ENCODE data around the gene PIAS4.

The PIAS4 gene

GRCh38 chr19:4030552-4030951 lies 23.0 kb downstream of the PIAS4 start:
- H3K27me3 ChIP-seq (ENCODE audit: insufficient read depth, low read length, poor library complexity) = no peaks in the 10 kb centered on the region
- H3K9me3 ChIP-seq (ENCODE audit: insufficient read depth, low read length, severe bottlenecking) = no peaks in the 10 kb centered on the region
- H4K20me1 ChIP-seq (ENCODE audit: insufficient read depth, low read length) = peaks cover 16% of the 10 kb centered on the region
- H3K9ac ChIP-seq (ENCODE audit: low read depth, low read length) = no peak overlapping the region
- H3K4me3 ChIP-seq (ENCODE audit: low read depth in 1 of 2, low read length in 2 of 2) = no peak overlapping the region
- H2AFZ ChIP-seq (ENCODE audit: low read depth, low read length) = no peak overlapping the region
- H3K79me2 ChIP-seq (ENCODE audit: insufficient read depth, low read length) = no peaks in the 10 kb centered on the region; the same call in 1 of the 2 replicates
- DNase-seq = no peak
- TF ChIP-seq EZH2 (IDR thresholded peaks at IDR 0.05; ENCODE audit: borderline replicate concordance, low read depth, low read length, severe bottlenecking) (no peak), CTCF (IDR thresholded peaks at IDR 0.05; ENCODE audit: borderline replicate concordance, extremely low read depth, low read length, poor library complexity, severe bottlenecking) (no peak)
- no peak for ATAC-seq (ENCODE audit: insufficient read depth, low read depth)
- peaks cover 78% of the 10 kb centered on the region for H3K36me3 ChIP-seq (ENCODE audit: insufficient read depth, low read length)
- no peaks in the 10 kb centered on the region for H3K4me1 ChIP-seq (ENCODE audit: insufficient read depth, low read length)
- no peak overlapping the region for H3K4me2 ChIP-seq (ENCODE audit: insufficient read depth, low read length)
- H3K27ac ChIP-seq (ENCODE audit: low read length) = no peak overlapping the region

- no peak overlapping the region for H3K4me2 ChIP-seq (ENCODE audit: insufficient read depth, low read length)
Measured at GRCh38 chr19:4030981-4031380, 23.4 kb downstream of the PIAS4 start.

GRCh38 chr19:4031420-4031819 lies 23.9 kb downstream of the PIAS4 start:
- DNase-seq (no peak), ATAC-seq (ENCODE audit: insufficient read depth, low read depth) (no peak)
- Histone ChIP-seq H3K4me2 (ENCODE audit: insufficient read depth, low read length) (no peak overlapping the region), H3K27ac (ENCODE audit: low read length) (no peak overlapping the region), H3K9ac (ENCODE audit: low read depth, low read length) (no peak overlapping the region), H3K36me3 (ENCODE audit: insufficient read depth, low read length) (peaks cover 83% of the 10 kb centered on the region), H3K4me3 (ENCODE audit: low read depth in 1 of 2, low read length in 2 of 2) (no peak overlapping the region), H3K79me2 (ENCODE audit: insufficient read depth, low read length) (no peaks in the 10 kb centered on the region; the same call in 1 of the 2 replicates), H3K27me3 (ENCODE audit: insufficient read depth, low read length, poor library complexity) (no peaks in the 10 kb centered on the region), H2AFZ (ENCODE audit: low read depth, low read length) (no peak overlapping the region), H4K20me1 (ENCODE audit: insufficient read depth, low read length) (peaks cover 16% of the 10 kb centered on the region), H3K9me3 (ENCODE audit: insufficient read depth, low read length, severe bottlenecking) (no peaks in the 10 kb centered on the region), H3K4me1 (ENCODE audit: insufficient read depth, low read length) (no peaks in the 10 kb centered on the region)
- no peak for TF ChIP-seq CTCF (IDR thresholded peaks at IDR 0.05; ENCODE audit: borderline replicate concordance, extremely low read depth, low read length, poor library complexity, severe bottlenecking)
- TF ChIP-seq EZH2 (IDR thresholded peaks at IDR 0.05; ENCODE audit: borderline replicate concordance, low read depth, low read length, severe bottlenecking) = no peak

More at GRCh38 chr19:4030981-4031380, 23.4 kb downstream of the PIAS4 start:
- Histone ChIP-seq H3K27me3 (ENCODE audit: insufficient read depth, low read length, poor library complexity) (no peaks in the 10 kb centered on the region), H3K9ac (ENCODE audit: low read depth, low read length) (no peak overlapping the region), H3K4me3 (ENCODE audit: low read depth in 1 of 2, low read length in 2 of 2) (no peak overlapping the region), H3K27ac (ENCODE audit: low read length) (no peak overlapping the region), H4K20me1 (ENCODE audit: insufficient read depth, low read length) (peaks cover 16% of the 10 kb centered on the region), H3K9me3 (ENCODE audit: insufficient read depth, low read length, severe bottlenecking) (no peaks in the 10 kb centered on the region), H3K36me3 (ENCODE audit: insufficient read depth, low read length) (peaks cover 80% of the 10 kb centered on the region), H3K79me2 (ENCODE audit: insufficient read depth, low read length) (no peaks in the 10 kb centered on the region; the same call in 1 of the 2 replicates), H3K4me1 (ENCODE audit: insufficient read depth, low read length) (no peaks in the 10 kb centered on the region), H2AFZ (ENCODE audit: low read depth, low read length) (no peak overlapping the region)
- no peak for ATAC-seq (ENCODE audit: insufficient read depth, low read depth)
- TF ChIP-seq CTCF (IDR thresholded peaks at IDR 0.05; ENCODE audit: borderline replicate concordance, extremely low read depth, low read length, poor library complexity, severe bottlenecking) (no peak), EZH2 (IDR thresholded peaks at IDR 0.05; ENCODE audit: borderline replicate concordance, low read depth, low read length, severe bottlenecking) (no peak)
- no peak for DNase-seq

GRCh38 chr19:4032436-4032835 lies 24.9 kb downstream of the PIAS4 start:
- Histone ChIP-seq H3K9ac (ENCODE audit: low read depth, low read length) (no peak overlapping the region), H3K27me3 (ENCODE audit: insufficient read depth, low read length, poor library complexity) (no peaks in the 10 kb centered on the region), H2AFZ (ENCODE audit: low read depth, low read length) (no peak overlapping the region), H3K9me3 (ENCODE audit: insufficient read depth, low read length, severe bottlenecking) (no peaks in the 10 kb centered on the region), H3K4me1 (ENCODE audit: insufficient read depth, low read length) (no peaks in the 10 kb centered on the region), H4K20me1 (ENCODE audit: insufficient read depth, low read length) (peaks cover 13% of the 10 kb centered on the region), H3K27ac (ENCODE audit: low read length) (no peak overlapping the region), H3K36me3 (ENCODE audit: insufficient read depth, low read length) (peaks cover 84% of the 10 kb centered on the region), H3K79me2 (ENCODE audit: insufficient read depth, low read length) (no peaks in the 10 kb centered on the region; the same call in 1 of the 2 replicates), H3K4me2 (ENCODE audit: insufficient read depth, low read length) (no peak overlapping the region), H3K4me3 (ENCODE audit: low read depth in 1 of 2, low read length in 2 of 2) (no peak overlapping the region)
- TF ChIP-seq CTCF (IDR thresholded peaks at IDR 0.05; ENCODE audit: borderline replicate concordance, extremely low read depth, low read length, poor library complexity, severe bottlenecking) (no peak), EZH2 (IDR thresholded peaks at IDR 0.05; ENCODE audit: borderline replicate concordance, low read depth, low read length, severe bottlenecking) (no peak)
- no peak for ATAC-seq (ENCODE audit: insufficient read depth, low read depth)
- no peak for DNase-seq
